Ovary (tissue), 9 donors: ENCODE results near the gene STK39. TPM values are rescaled to one million over a fixed set of nuclear protein-coding genes. Genes with fewer than 3 reads are reported as not detected.

Experiments
- DNase-seq, 5 donors: peaks; one replicate each; pipeline ENCODE4 v3.0.0-alpha.2; 2019 to 2020
- H3K27ac ChIP-seq, 2 donors: fragments of 200-600 bp; one replicate each; pipeline versions ENCODE4 v1.5.1 to v1.8.0; 2019 to 2022
- H3K27me3 ChIP-seq: fragments of 200-600 bp; one replicate; pipeline ENCODE4 v1.8.0; 2022
- H3K36me3 ChIP-seq: fragments of 200-600 bp; sonication (generic); one replicate; pipeline ENCODE4 v1.5.1; 2019
- H3K4me1 ChIP-seq: one replicate; pipeline ENCODE4 v1.8.1; 2013; ENCODE audit warnings: mild to moderate bottlenecking, moderate library complexity; ENCODE audit not compliant: insufficient read depth
- H3K4me3 ChIP-seq: fragments of 200-600 bp; sonication (generic); one replicate; pipeline ENCODE4 v1.5.1; 2017
- H3K9me3 ChIP-seq, 2 donors: fragments of 200-600 bp in 1 of 2; sonication (generic) in 1 of 2; one replicate each; pipeline versions ENCODE4 v1.5.1 to v1.8.1; 2013 to 2019; ENCODE audit warnings: mild to moderate bottlenecking in 1 of 2, moderate library complexity in 1 of 2
- EP300 ChIP-seq: sonication (generic); formaldehyde crosslinking; IDR thresholded peaks from one replicate; pipeline ENCODE4 v1.6.1; 2017; ENCODE audit warnings: antibody characterized with exemption
- POLR2A ChIP-seq: fragments of 450-650 bp; IDR thresholded peaks from one replicate; pipeline ENCODE4 v1.6.1; 2017; ENCODE audit warnings: antibody characterized with exemption, mild to moderate bottlenecking, moderate library complexity
- WGBS, 3 donors: extraction: QIAGEN DNeasy Blood & Tissue Kit in 1 of 3; methylation state at CpG; one replicate each; pipeline versions ENCODE4 v1.1.5 to v1.1.7; 2013 to 2017; 5-methylcytosine and 5-hydroxymethylcytosine counted together
- intact Hi-C, 4 donors: fragments of 100-400 bp; cut with DNase I; formaldehyde crosslinking; loops; one replicate each; pipeline versions ENCODE4 v1.11.0 to v1.15.1; 2022 to 2023
- polyA plus RNA-seq, 2 donors: library from polyadenylated mRNA; stranded (reverse); fragments of 200-250 nt in 1 of 2; fragments of 350-450 nt in 1 of 2; fragmentation: Illumina TruSeq in 1 of 2; extraction: RNeasy Lipid Tissue Mini Kit (QIAGEN cat#74804) in 1 of 2; gene quantifications; one replicate each; pipeline ENCODE4 v1.2.3, GENCODE V29; 2013 to 2014
- total RNA-seq, 7 donors: library from RNA; depleted of rRNA in 2 of 7; stranded (reverse); fragments of >200 nt in 2 of 7; fragmentation: NEBNext Ultra II Directional in 3 of 7; extraction: Animal tissue kit (Norgen Biotek cat#: 25700) in 3 of 7; gene quantifications; one replicate each; pipeline versions ENCODE4 v1.1.0 to v1.2.4, GENCODE V29; 2016 to 2023
- TF ChIP-seq, protein P1 (sequence below), 3 donors: fragments of 450-650 bp in 2 of 3; fragments of 200-600 bp in 1 of 3; IDR thresholded peaks; one replicate each; pipeline versions ENCODE4 v1.5.1 to v1.8.0; 2016 to 2022; ENCODE audit warnings: antibody characterized with exemption in 3 of 3, mild to moderate bottlenecking in 1 of 3
- donor health status: DM: no; HTN: no; CAD: no; lungs with moderate emphysema.
- donor health status: DM: no; HTN: no; CAD: no.
- donor health status: Bipolar disorder and iron deficiency.
- donor health status: DM: yes; HTN: yes; CAD: no.
- donor health status: DM: no; HTN: no; CAD: no.
- donor health status: DM: yes; HTN: yes; CAD: no.

Gene STK39
- total and polyA plus RNA-seq, 9 donors, result 5.9 to 14.1 (median 10.6) TPM

DNA sequence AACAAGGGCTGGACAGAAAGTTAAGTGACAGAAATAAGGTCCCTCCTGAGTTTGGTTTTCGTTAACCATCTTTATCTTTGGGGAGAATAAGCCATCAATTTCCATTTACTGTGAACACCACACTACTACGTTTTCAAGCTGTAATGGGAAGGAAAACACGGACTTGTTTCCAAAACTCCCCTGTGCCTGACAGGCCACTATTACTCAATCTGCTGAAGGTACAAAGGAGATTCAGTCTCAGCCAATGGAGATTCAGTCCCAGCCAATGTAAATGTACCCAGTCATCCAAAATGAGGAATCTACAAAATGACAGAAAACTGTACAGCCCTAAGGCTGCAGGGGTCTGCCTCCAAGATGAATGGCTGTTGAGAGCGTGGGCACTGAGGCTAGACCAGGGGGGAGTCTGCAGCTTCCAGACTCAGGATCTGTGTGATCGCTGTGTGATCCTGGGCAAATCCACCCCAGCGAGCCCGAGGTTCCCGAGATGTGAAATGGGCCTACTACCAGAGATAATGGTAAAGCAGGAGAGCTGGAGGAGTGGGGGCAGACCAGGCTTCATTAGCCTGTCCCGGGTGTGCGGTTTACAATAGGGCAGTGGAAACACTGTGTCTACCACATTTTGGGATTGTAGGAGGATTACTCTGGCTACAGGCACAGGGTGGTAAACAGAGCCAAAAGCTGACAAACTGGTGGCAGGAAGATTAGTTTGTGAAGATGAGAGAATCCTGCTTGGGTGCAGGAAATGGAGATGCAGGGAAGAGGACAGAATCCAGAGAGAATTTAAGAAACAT, 284.8 kb downstream of the STK39 start:
- Histone ChIP-seq H3K4me1 (no peaks in the 10 kb centered on the region), H3K36me3 (no peaks in the 10 kb centered on the region), H3K27me3 (no peaks in the 10 kb centered on the region), H3K27ac (no peak overlapping the region), H3K9me3 (no peaks in the 10 kb centered on the region), H3K4me3 (no peak overlapping the region)
- WGBS, 3 donors, result 79 to 93% (median 80%) methylated on average over 10 of the region's 10 CpGs
- no peak for TF ChIP-seq EP300
- TF ChIP-seq POLR2A, result no peak
- TF ChIP-seq, protein P1, sequence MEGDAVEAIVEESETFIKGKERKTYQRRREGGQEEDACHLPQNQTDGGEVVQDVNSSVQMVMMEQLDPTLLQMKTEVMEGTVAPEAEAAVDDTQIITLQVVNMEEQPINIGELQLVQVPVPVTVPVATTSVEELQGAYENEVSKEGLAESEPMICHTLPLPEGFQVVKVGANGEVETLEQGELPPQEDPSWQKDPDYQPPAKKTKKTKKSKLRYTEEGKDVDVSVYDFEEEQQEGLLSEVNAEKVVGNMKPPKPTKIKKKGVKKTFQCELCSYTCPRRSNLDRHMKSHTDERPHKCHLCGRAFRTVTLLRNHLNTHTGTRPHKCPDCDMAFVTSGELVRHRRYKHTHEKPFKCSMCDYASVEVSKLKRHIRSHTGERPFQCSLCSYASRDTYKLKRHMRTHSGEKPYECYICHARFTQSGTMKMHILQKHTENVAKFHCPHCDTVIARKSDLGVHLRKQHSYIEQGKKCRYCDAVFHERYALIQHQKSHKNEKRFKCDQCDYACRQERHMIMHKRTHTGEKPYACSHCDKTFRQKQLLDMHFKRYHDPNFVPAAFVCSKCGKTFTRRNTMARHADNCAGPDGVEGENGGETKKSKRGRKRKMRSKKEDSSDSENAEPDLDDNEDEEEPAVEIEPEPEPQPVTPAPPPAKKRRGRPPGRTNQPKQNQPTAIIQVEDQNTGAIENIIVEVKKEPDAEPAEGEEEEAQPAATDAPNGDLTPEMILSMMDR (IDR thresholded peaks at IDR 0.05), result no peak
- intact Hi-C loops, result no loop called here
- DNase-seq, result no peak

DNA sequence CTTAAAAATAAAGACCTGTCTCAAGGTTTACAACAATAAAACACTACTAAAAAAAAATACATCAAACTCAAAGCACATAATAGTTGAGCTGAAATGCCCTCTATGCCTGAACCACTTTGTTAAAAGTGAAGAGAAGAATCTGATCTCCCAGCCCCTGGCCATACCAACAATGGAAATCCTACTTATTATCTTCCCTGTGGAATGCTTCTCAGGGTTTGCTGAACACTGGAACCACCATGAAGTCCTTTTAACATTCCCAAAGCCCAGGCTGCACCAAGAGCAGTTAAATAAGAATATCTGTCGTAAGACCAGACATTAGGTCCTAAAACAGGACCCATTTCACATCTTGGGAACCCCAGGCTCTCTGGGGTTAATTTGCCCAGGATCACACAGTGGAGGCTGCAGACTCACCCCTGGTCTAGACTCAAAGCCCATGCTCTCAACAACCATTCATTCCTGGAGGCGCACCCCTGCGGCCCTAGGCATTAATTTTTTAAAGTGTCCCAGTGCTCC, 285.8 kb downstream of the STK39 start:
- TF ChIP-seq, protein P1 (IDR thresholded peaks at IDR 0.05), result no peak
- no peak for TF ChIP-seq POLR2A
- no peak for TF ChIP-seq EP300
- Histone ChIP-seq H3K36me3 (no peaks in the 10 kb centered on the region), H3K27me3 (no peaks in the 10 kb centered on the region), H3K27ac (no peak overlapping the region), H3K4me3 (no peak overlapping the region), H3K9me3 (no peaks in the 10 kb centered on the region), H3K4me1 (no peaks in the 10 kb centered on the region)
- no peak for DNase-seq
- intact Hi-C loops, result no loop called here
- WGBS, 3 donors, result 93 to 96% (median 96%) methylated on average over 3 of the region's 3 CpGs

DNA sequence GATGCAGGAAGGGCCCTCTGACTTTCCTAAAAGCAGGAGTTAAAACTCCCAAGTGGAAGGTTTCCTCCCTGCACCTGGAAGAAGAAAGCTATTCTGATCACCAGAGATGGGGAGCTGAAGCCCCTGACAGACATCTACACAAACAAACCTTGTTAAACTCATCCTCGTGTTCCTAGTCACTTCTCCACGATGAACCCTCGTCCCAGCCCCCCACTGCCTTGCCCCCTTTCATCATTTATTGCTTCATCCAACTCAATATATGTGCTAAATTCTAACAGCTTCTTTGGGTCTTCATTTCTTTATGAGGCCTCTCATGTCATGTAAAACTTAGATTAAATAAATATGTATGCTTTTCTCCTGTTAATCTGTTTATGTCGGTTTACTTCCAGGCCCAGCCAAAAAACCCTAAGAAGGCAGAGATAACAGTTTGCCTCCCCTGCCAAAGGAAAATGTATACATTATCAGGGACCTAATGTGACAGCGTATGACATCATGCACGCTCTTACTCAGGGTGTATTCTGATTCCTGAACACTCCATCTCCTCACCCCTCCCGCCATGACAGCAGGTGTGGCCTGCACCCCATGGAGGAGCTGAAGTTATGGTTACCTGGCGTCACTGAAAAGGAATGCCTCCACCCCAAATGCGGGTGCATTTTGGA, 287.2 kb downstream of the STK39 start:
- Histone ChIP-seq H3K27ac (no peak overlapping the region), H3K4me3 (no peak overlapping the region), H3K4me1 (no peaks in the 10 kb centered on the region), H3K36me3 (no peaks in the 10 kb centered on the region), H3K27me3 (no peaks in the 10 kb centered on the region), H3K9me3 (no peaks in the 10 kb centered on the region)
- intact Hi-C loops, result no loop called here
- WGBS, 3 donors, result 77 to 84% (median 83%) methylated on average over 9 of the region's 9 CpGs
- no peak for DNase-seq
- TF ChIP-seq EP300, result no peak
- TF ChIP-seq, protein P1 (IDR thresholded peaks at IDR 0.05), result no peak

DNA sequence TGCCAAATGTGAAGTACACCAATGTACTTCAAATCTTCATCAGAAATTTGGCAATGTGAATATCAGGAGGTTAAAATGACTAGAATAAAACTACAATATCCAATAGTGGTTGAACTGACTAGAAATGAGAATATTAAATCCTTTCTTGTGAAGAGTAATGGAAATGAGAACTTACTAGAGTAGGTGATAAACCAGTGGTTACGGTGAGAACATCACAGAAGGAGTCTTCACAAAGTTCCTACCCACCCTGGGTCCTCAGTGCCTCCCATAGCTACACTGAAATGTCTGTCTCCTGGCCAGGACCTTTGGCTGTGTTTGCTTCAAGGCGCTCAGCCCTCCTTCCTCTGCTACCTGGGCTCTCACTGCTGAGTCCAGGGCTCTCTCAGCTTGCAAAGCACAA, 289.7 kb downstream of the STK39 start:
- H3K27ac ChIP-seq, result no peak overlapping the region
- intact Hi-C loops, result no loop called here
- no peaks in the 10 kb centered on the region for H3K9me3 ChIP-seq
- H3K4me1 ChIP-seq, result no peaks in the 10 kb centered on the region
- no peak for DNase-seq
- no peaks in the 10 kb centered on the region for H3K27me3 ChIP-seq
- no peak for TF ChIP-seq POLR2A
- TF ChIP-seq, protein P1 (IDR thresholded peaks at IDR 0.05), result no peak
- no peak for TF ChIP-seq EP300
- 96 to 98% (median 98%) methylated on average over 2 of the region's 2 CpGs for WGBS, 3 donors
- H3K4me3 ChIP-seq, result no peak overlapping the region
- H3K36me3 ChIP-seq, result no peaks in the 10 kb centered on the region
